ENCODE measurements around the gene FBXO21. TPM values are rescaled to one million over a fixed set of nuclear protein-coding genes. Genes with fewer than 3 reads are reported as not detected.

The FBXO21 gene
- total and polyA plus RNA-seq, 8 donors, result 31.3 to 52.4 (median 50.2) TPM

GRCh38 chr12:117210266-117210918 is 20.1 kb upstream of the FBXO21 start:
- intact Hi-C loops (cut with DNase I), result no loop called here
- no peak overlapping the region for H3K4me3 ChIP-seq
- no peaks in the 10 kb centered on the region for H3K36me3 ChIP-seq
- H3K27ac ChIP-seq, result no peak overlapping the region
- no peaks in the 10 kb centered on the region for H3K9me3 ChIP-seq
- H3K27me3 ChIP-seq, result peaks cover 0 to 17% of the 10 kb centered on the region in 2 donors
- ATAC-seq (no peak), DNase-seq (no peak)
- H3K4me1 ChIP-seq, result no peaks in the 10 kb centered on the region
- TF ChIP-seq CTCF (IDR thresholded peaks at IDR 0.05), result no peak

- intact Hi-C loops (cut with DNase I), result no loop called here
- no peak for DNase-seq
These were observed 19.4 kb upstream of the FBXO21 start for GRCh38 chr12:117209626-117210025.

GRCh38 chr12:117208811-117209455 is 18.7 kb upstream of the FBXO21 start:
- Histone ChIP-seq H3K27ac (no peak overlapping the region), H3K27me3 (peaks cover 0 to 25% of the 10 kb centered on the region in 2 donors), H3K4me3 (no peak overlapping the region), H3K9me3 (no peaks in the 10 kb centered on the region), H3K36me3 (no peaks in the 10 kb centered on the region), H3K4me1 (no peaks in the 10 kb centered on the region)
- no peak for TF ChIP-seq CTCF (IDR thresholded peaks at IDR 0.05)
- intact Hi-C loops (cut with DNase I), result no loop called here
- DNase-seq (no peak), ATAC-seq (no peak)

More at GRCh38 chr12:117209626-117210025, 19.4 kb upstream of the FBXO21 start:
- no peak for TF ChIP-seq CTCF (IDR thresholded peaks at IDR 0.05)
- no peak overlapping the region for H3K4me3 ChIP-seq
- H3K27me3 ChIP-seq, result peaks cover 0 to 20% of the 10 kb centered on the region in 2 donors
- no peaks in the 10 kb centered on the region for H3K9me3 ChIP-seq
- H3K27ac ChIP-seq, result no peak overlapping the region
- no peaks in the 10 kb centered on the region for H3K4me1 ChIP-seq
- H3K36me3 ChIP-seq, result no peaks in the 10 kb centered on the region
- ATAC-seq, result no peak

GRCh38 chr12:117208206-117208605 is 17.9 kb upstream of the FBXO21 start:
- no peak for TF ChIP-seq CTCF (IDR thresholded peaks at IDR 0.05)
- no peak for DNase-seq
- Histone ChIP-seq H3K9me3 (no peaks in the 10 kb centered on the region), H3K4me3 (no peak overlapping the region), H3K4me1 (no peaks in the 10 kb centered on the region), H3K36me3 (no peaks in the 10 kb centered on the region), H3K27ac (no peak overlapping the region), H3K27me3 (peaks cover 0 to 32% of the 10 kb centered on the region in 2 donors)
- ATAC-seq, result no peak
- intact Hi-C loops (cut with DNase I), result no loop called here

- Histone ChIP-seq H3K4me3 (no peak overlapping the region), H3K27ac (no peak overlapping the region), H3K9me3 (no peaks in the 10 kb centered on the region), H3K36me3 (no peaks in the 10 kb centered on the region), H3K4me1 (no peaks in the 10 kb centered on the region), H3K27me3 (peaks cover 0 to 32% of the 10 kb centered on the region in 2 donors)
- no peak for DNase-seq
- ATAC-seq, result no peak
- no peak for TF ChIP-seq CTCF (IDR thresholded peaks at IDR 0.05)
- intact Hi-C loops (cut with DNase I), result no loop called here
These were observed 17.4 kb upstream of the FBXO21 start for GRCh38 chr12:117207675-117208074.
